Measurements from ENCODE around the gene BCOR. TPM values are rescaled to one million over a fixed set of nuclear protein-coding genes. Genes with fewer than 3 reads are reported as not detected.

Gene BCOR
- total RNA-seq, 1 experiment from 2014 or later: 58.8 TPM

DNA sequence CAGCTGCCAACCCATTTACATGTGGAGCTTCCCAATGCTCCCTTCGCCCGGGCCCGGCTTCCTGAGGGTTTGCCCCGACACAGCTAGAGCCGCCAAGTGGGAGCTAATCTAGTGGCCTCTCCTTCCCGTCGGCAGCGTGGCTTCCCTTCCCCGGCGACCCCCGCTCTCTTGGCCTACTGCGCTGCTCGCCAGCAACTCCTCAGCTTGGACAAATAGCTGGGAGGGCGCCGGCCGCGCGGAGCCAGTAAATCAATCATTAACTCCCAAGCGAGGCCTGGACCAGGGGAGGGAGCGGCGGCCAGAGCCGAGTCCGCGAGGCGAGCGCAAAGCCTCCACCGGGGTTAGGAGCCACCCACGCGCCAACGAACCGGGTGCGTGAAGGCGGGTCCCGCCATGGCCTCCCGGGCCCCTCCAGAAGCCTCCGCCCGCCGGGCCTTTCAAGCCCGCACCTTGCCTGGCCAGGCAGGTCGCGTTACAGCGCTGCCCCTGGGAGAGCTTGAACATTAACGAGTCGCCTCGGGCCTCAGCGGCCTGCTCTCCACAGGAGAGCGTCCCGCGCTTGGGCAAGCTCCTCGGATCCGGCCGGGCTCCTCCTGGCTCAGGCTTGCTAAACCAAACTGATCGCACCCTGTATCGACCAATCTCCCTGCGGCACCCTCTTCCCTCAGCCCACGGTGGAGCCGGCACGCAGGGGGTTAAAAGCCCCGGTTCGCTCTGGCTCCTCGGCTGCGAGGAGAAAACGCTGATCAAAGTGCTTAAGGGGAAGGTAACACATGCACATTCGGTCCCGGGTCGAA is 10.6 kb upstream of the BCOR start:
- Histone ChIP-seq H3K27me3 (replicated peaks; ENCODE audit: insufficient read depth, low read depth, low read length, poor library complexity) (no peaks in the 10 kb centered on the region), H3K9me3 (ENCODE audit: low read depth, low read length, poor library complexity, severe bottlenecking) (no peaks in the 10 kb centered on the region), H3K4me1 (ENCODE audit: insufficient read depth, low read length, poor library complexity, severe bottlenecking) (peaks cover 33% of the 10 kb centered on the region), H3K36me3 (ENCODE audit: insufficient read depth, low read length, poor library complexity, severe bottlenecking) (no peaks in the 10 kb centered on the region), H3K4me3 (ENCODE audit: low read depth, low read length, poor library complexity, severe bottlenecking) (peak overlapping the region; percentile 59), H3K27ac (ENCODE audit: low read depth, low read length, poor library complexity, severe bottlenecking) (peak overlapping the region; percentile 88)
- no peak for TF ChIP-seq EZH2 (IDR thresholded peaks at IDR 0.05; ENCODE audit: borderline replicate concordance, low read depth, low read length, poor library complexity, severe bottlenecking)
- TF ChIP-seq, protein P1, sequence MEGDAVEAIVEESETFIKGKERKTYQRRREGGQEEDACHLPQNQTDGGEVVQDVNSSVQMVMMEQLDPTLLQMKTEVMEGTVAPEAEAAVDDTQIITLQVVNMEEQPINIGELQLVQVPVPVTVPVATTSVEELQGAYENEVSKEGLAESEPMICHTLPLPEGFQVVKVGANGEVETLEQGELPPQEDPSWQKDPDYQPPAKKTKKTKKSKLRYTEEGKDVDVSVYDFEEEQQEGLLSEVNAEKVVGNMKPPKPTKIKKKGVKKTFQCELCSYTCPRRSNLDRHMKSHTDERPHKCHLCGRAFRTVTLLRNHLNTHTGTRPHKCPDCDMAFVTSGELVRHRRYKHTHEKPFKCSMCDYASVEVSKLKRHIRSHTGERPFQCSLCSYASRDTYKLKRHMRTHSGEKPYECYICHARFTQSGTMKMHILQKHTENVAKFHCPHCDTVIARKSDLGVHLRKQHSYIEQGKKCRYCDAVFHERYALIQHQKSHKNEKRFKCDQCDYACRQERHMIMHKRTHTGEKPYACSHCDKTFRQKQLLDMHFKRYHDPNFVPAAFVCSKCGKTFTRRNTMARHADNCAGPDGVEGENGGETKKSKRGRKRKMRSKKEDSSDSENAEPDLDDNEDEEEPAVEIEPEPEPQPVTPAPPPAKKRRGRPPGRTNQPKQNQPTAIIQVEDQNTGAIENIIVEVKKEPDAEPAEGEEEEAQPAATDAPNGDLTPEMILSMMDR (conservative IDR thresholded peaks at IDR 0.05; ENCODE audit: low read depth, low read length): no peak
- peak; percentile 70 for DNase-seq (ENCODE audit: low spot score)
- BruUV-seq (replicated peaks): no TSS peak
- ChIA-PET POLR2A (ENCODE audit: low non-redundant PET) (no interaction called here), CTCF (no interaction called here)
- intact Hi-C loops (cut with micrococcal nuclease; ENCODE audit: unreplicated experiment): loop anchor here (10.0 kb wide), 1 partner anchor 156 kb away; no protein-coding TSS in a partner anchor

DNA sequence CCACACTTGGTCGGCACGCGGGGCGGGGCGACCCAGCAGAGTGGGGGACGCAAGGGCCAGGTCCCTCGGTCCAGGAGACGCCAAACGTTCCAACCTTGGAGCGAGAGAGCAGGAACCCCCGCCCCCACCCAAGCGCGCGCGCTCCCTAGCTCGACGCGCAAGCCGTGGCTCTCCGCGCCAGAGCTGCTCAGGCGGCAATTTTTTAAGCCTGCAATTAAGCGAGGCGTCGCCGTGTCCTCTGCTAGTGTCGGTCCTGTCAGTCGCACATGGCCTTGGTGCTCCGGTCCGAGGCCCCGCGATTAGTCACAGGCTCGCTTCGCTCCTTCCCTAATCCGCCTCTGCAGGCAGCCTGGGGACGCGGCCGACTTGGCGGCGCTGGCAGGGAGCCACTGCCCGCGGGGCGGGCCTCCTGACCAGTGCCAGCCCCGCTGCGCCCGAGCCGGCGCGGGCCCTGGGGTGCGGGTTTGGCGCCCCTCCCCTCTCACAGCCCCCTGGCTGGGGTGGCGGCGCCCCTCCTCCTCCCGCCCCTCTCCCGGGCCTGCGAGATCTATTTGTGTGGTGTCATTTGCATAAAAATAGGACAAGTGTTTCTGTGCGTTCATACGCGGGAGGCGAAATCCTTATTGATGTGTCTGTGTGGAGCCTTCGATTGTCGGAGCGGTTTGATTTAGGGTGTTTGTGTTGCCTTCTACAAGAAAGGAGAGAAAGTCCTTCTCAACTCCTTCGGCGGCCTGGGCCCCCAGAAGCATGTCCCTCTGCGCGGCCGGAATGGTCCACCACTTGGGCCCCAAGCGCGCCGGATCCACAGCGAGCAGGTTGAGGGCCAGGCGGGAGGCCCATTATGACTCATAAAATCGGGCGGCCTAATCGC is 9.8 kb upstream of the BCOR start:
- Histone ChIP-seq H3K36me3 (ENCODE audit: insufficient read depth, low read length, poor library complexity, severe bottlenecking) (no peaks in the 10 kb centered on the region), H3K4me1 (ENCODE audit: insufficient read depth, low read length, poor library complexity, severe bottlenecking) (peaks cover 36% of the 10 kb centered on the region), H3K27ac (ENCODE audit: low read depth, low read length, poor library complexity, severe bottlenecking) (peak overlapping the region; percentile 88), H3K27me3 (replicated peaks; ENCODE audit: insufficient read depth, low read depth, low read length, poor library complexity) (no peaks in the 10 kb centered on the region), H3K9me3 (ENCODE audit: low read depth, low read length, poor library complexity, severe bottlenecking) (no peaks in the 10 kb centered on the region), H3K4me3 (ENCODE audit: low read depth, low read length, poor library complexity, severe bottlenecking) (peak overlapping the region; percentile 52)
- BruUV-seq (replicated peaks): no TSS peak
- intact Hi-C loops (cut with micrococcal nuclease; ENCODE audit: unreplicated experiment): loop anchor here (10.0 kb wide), 1 partner anchor 157 kb away; no protein-coding TSS in a partner anchor
- ChIA-PET POLR2A (ENCODE audit: low non-redundant PET) (interaction anchor here (0.5 kb wide), 1 partner anchor 45 kb away, joined by 6 read pairs; no protein-coding TSS in a partner anchor), CTCF (interaction anchor here (0.7 kb wide), 1 partner anchor 348 kb away, joined by 4 read pairs; no protein-coding TSS in a partner anchor)
- TF ChIP-seq EZH2 (IDR thresholded peaks at IDR 0.05; ENCODE audit: borderline replicate concordance, low read depth, low read length, poor library complexity, severe bottlenecking): no peak
- TF ChIP-seq, protein P1 (conservative IDR thresholded peaks at IDR 0.05; ENCODE audit: low read depth, low read length): no peak
- peak; percentile 72 for DNase-seq (ENCODE audit: low spot score)

DNA sequence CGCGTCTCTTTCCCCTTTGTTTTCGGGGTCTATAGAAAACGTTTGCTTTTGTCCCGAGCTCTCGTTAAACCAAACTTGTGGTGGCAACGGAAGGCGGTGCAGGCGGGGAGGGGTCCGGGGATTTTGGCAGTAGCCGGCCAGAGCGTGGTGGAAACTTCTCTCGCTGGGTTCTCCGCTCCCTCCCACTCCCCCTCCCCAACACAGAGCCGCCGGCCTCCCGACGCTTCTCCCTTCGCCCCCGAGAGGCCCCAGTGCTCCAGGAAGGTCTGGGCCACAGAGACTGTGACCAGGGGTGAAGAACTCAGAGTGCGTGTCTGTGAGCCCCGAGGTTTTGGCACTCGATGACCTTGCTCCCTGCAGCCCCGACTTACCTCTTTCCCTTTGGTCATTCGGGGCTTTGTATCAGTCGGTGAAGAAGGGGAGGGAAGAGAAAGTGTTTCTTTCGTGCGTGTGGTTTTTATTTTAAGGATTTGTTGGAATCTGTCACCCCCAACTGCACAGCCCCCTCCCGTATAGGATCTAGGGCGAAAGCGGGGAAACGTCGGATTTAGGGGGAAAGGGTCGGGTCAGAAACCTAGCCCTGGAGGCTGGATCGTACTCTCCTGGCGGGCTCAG is 9.0 kb upstream of the BCOR start:
- TSS peak; percentile 38 for BruUV-seq (replicated peaks)
- Histone ChIP-seq H3K27ac (ENCODE audit: low read depth, low read length, poor library complexity, severe bottlenecking) (peak overlapping the region; percentile 88), H3K9me3 (ENCODE audit: low read depth, low read length, poor library complexity, severe bottlenecking) (no peaks in the 10 kb centered on the region), H3K4me3 (ENCODE audit: low read depth, low read length, poor library complexity, severe bottlenecking) (peak overlapping the region; percentile 52), H3K27me3 (replicated peaks; ENCODE audit: insufficient read depth, low read depth, low read length, poor library complexity) (no peaks in the 10 kb centered on the region), H3K4me1 (ENCODE audit: insufficient read depth, low read length, poor library complexity, severe bottlenecking) (peaks cover 39% of the 10 kb centered on the region), H3K36me3 (ENCODE audit: insufficient read depth, low read length, poor library complexity, severe bottlenecking) (no peaks in the 10 kb centered on the region)
- DNase-seq (ENCODE audit: low spot score): no peak
- ChIA-PET POLR2A (ENCODE audit: low non-redundant PET) (no interaction called here), CTCF (no interaction called here)
- intact Hi-C loops (cut with micrococcal nuclease; ENCODE audit: unreplicated experiment): loop anchor here (10.0 kb wide), 1 partner anchor 158 kb away; no protein-coding TSS in a partner anchor
- no peak for TF ChIP-seq EZH2 (IDR thresholded peaks at IDR 0.05; ENCODE audit: borderline replicate concordance, low read depth, low read length, poor library complexity, severe bottlenecking)
